Activated B cell treated with CpG ODN at 0.5 μM for 24 hours (primary cell): ENCODE measurements around the gene MTERF2. TPM values are rescaled to one million over a fixed set of nuclear protein-coding genes. Genes with fewer than 3 reads are reported as not detected.
"Not testable (repeated sequence)": the region's sequence is repeated elsewhere in the genome, so short reads cannot be mapped to it uniquely, and the experiment has no call there.

Experiments
- ATAC-seq: fragments of 200-7000 bp; cut with Tn5 transposase; one replicate; pipeline ENCODE4 v1.10.0; 2021; ENCODE audit warnings: low read depth, mild to moderate bottlenecking, moderate library complexity
- CTCF ChIA-PET: fragments of 350-600 bp; sonication (Branson Sonifier 250); formaldehyde crosslinking; loops from one replicate; lab custom pipeline; 2021; ENCODE audit warnings: antibody characterized with exemption; lab: Charles Lee
- POLR2A ChIA-PET: fragments of 350-600 bp; sonication (Branson Sonifier 250); formaldehyde crosslinking; loops from one replicate; lab custom pipeline; 2021; ENCODE audit warnings: antibody characterized with exemption; lab: Charles Lee
- DNase-seq: peaks from one replicate; pipeline ENCODE4 v3.0.0; 2022
- H3K27ac Mint-ChIP-seq: one replicate; pipeline ENCODE4 v1.8.0; 2020; ENCODE audit warnings: mixed read lengths
- H3K27me3 Mint-ChIP-seq: one replicate; pipeline ENCODE4 v1.8.0; 2021; ENCODE audit warnings: mixed read lengths
- H3K36me3 Mint-ChIP-seq: one replicate; pipeline ENCODE4 v1.8.0; 2021; ENCODE audit warnings: low read depth, mixed read lengths
- H3K4me1 Mint-ChIP-seq: one replicate; pipeline ENCODE4 v1.8.0; 2021; ENCODE audit warnings: mixed read lengths
- H3K4me3 Mint-ChIP-seq: one replicate; pipeline ENCODE4 v1.8.0; 2020; ENCODE audit warnings: mild to moderate bottlenecking, mixed read lengths
- H3K9me3 Mint-ChIP-seq: one replicate; pipeline ENCODE4 v1.8.0; 2020; ENCODE audit warnings: mixed read lengths
- intact Hi-C: fragments of 100-400 bp; cut with micrococcal nuclease; formaldehyde crosslinking; loops from one replicate; pipeline ENCODE4 v1.15.1; 2024
- total RNA-seq: library from RNA; stranded (reverse); gene quantifications from 2 replicates; pipeline ENCODE4 v1.2.3, GENCODE V29; 2022
- TF ChIP-seq, protein P1 (sequence below): fragments of 200-600 bp; IDR thresholded peaks from one replicate; pipeline ENCODE4 v1.8.0; 2022; ENCODE audit warnings: antibody characterized with exemption, mild to moderate bottlenecking

MTERF2 gene
- total RNA-seq, 1 donor from 2014 or later, result 9.4 TPM

GRCh38 chr12:107007411-107007810 is 20.5 kb upstream of the MTERF2 start:
- H3K4me3 Mint-ChIP-seq, result no peak overlapping the region
- DNase-seq, result no peak
- CTCF ChIA-PET, result no interaction called here
- H3K27me3 Mint-ChIP-seq, result peaks cover 2% of the 10 kb centered on the region
- no peak overlapping the region for H3K27ac Mint-ChIP-seq
- POLR2A ChIA-PET, result no interaction called here
- ATAC-seq, result no peak
- no peaks in the 10 kb centered on the region for H3K36me3 Mint-ChIP-seq
- TF ChIP-seq, protein P1, sequence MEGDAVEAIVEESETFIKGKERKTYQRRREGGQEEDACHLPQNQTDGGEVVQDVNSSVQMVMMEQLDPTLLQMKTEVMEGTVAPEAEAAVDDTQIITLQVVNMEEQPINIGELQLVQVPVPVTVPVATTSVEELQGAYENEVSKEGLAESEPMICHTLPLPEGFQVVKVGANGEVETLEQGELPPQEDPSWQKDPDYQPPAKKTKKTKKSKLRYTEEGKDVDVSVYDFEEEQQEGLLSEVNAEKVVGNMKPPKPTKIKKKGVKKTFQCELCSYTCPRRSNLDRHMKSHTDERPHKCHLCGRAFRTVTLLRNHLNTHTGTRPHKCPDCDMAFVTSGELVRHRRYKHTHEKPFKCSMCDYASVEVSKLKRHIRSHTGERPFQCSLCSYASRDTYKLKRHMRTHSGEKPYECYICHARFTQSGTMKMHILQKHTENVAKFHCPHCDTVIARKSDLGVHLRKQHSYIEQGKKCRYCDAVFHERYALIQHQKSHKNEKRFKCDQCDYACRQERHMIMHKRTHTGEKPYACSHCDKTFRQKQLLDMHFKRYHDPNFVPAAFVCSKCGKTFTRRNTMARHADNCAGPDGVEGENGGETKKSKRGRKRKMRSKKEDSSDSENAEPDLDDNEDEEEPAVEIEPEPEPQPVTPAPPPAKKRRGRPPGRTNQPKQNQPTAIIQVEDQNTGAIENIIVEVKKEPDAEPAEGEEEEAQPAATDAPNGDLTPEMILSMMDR, result no peak
- intact Hi-C loops, result no loop called here
- H3K4me1 Mint-ChIP-seq, result no peaks in the 10 kb centered on the region
- H3K9me3 Mint-ChIP-seq, result peaks cover 4% of the 10 kb centered on the region

DNA sequence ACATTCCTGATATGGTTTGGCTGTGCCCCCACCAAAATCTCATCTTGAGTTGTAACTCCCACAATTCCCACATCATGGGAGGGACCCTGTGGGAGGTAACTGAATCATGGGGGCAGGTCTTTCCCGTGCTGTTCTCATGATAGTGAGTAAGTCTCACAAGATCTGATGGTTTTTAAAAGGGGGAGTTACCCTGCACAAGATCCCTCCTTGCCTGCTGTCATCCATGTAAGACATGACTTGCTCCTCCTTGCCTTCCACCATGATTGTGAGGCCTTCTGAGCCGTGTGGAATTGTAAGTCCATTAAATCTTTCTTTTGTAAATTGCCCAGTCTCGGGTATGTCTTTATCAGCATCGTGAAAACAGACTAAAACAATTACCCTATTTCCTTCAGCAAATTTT is 15.7 kb upstream of the MTERF2 start:
- H3K27ac Mint-ChIP-seq, H3K9me3 Mint-ChIP-seq, ATAC-seq, DNase-seq, intact Hi-C loops, POLR2A ChIA-PET, H3K27me3 Mint-ChIP-seq, H3K36me3 Mint-ChIP-seq, H3K4me1 Mint-ChIP-seq, CTCF ChIA-PET, H3K4me3 Mint-ChIP-seq: not testable (repeated sequence)

- POLR2A ChIA-PET, result no interaction called here
- CTCF ChIA-PET, result no interaction called here
Observed at GRCh38 chr12:106999446-106999845, 12.5 kb upstream of the MTERF2 start.

DNA sequence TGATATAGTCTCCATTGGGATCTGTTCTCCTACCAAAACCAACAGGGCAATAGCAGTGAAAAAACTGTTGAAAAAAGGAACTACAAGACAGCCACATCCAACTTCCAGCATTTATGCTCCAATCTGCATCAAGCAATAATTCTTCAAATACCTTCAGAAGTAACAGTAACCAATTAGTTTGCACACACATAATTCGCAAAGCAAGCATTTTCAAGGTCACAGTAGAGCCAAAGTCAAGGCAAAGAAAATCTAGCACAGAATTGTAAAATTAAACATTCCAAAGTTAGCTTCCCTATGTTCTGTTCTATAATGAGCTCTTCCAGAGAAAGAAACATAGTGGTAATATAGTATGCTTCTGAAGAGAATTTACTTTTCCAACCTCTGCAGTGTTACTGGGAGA is 11.0 kb upstream of the MTERF2 start:
- POLR2A ChIA-PET, result no interaction called here
- intact Hi-C loops, result no loop called here
- H3K9me3 Mint-ChIP-seq, result peaks cover 5% of the 10 kb centered on the region
- no peaks in the 10 kb centered on the region for H3K4me1 Mint-ChIP-seq
- no peak for DNase-seq
- no peaks in the 10 kb centered on the region for H3K27me3 Mint-ChIP-seq
- H3K36me3 Mint-ChIP-seq, result peaks cover 7% of the 10 kb centered on the region
- CTCF ChIA-PET, result no interaction called here
- TF ChIP-seq, protein P1, result no peak
- no peak overlapping the region for H3K27ac Mint-ChIP-seq
- H3K4me3 Mint-ChIP-seq, result no peak overlapping the region
- no peak for ATAC-seq

More at GRCh38 chr12:106999446-106999845, 12.5 kb upstream of the MTERF2 start:
- no peak for DNase-seq
- no peak for ATAC-seq
- Mint-ChIP-seq H3K36me3 (peaks cover 7% of the 10 kb centered on the region), H3K27me3 (no peaks in the 10 kb centered on the region), H3K4me1 (no peaks in the 10 kb centered on the region), H3K4me3 (no peak overlapping the region), H3K9me3 (peaks cover 5% of the 10 kb centered on the region), H3K27ac (no peak overlapping the region)
- TF ChIP-seq, protein P1, result no peak
- intact Hi-C loops, result no loop called here

GRCh38 chr12:106996102-106996501 is 9.2 kb upstream of the MTERF2 start:
- H3K9me3 Mint-ChIP-seq, H3K27ac Mint-ChIP-seq, intact Hi-C loops, CTCF ChIA-PET, H3K4me3 Mint-ChIP-seq, H3K4me1 Mint-ChIP-seq, DNase-seq, POLR2A ChIA-PET, H3K27me3 Mint-ChIP-seq, ATAC-seq, H3K36me3 Mint-ChIP-seq: not testable (repeated sequence)

DNA sequence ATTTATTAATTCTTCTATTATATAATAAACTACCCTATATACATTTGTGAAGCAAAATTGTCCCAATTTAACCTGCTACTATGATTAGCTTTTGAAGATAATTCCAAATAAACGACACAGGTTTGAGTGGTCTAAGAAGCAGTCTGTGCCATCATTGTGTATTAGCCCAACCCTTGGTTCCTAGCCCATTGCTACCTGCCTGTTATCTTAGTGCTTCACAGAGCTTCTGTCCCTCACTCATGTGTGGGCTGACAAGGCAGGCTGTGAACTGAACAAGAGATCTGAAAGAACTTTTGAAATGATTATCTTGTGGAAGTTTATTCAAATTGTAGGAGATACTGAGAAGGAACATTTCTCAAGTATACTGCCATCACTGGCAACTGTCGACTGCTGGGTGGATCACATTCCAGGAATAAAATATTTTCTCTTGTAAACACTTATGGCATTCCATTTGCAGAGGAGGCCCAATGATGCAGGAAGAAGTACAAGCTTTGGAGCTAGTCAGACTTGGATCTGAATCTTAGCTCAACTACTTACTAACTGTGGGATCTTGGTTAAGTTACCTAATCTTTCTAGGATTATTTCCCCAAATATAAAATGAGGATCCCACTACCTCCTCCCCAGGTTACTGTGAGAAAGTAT is 7.8 kb upstream of the MTERF2 start:
- Mint-ChIP-seq H3K4me1 (no peaks in the 10 kb centered on the region), H3K27me3 (no peaks in the 10 kb centered on the region), H3K4me3 (no peak overlapping the region), H3K36me3 (peaks cover 7% of the 10 kb centered on the region), H3K9me3 (peaks cover 1% of the 10 kb centered on the region), H3K27ac (no peak overlapping the region)
- intact Hi-C loops, result no loop called here
- TF ChIP-seq, protein P1, result no peak
- CTCF ChIA-PET, result no interaction called here
- ATAC-seq (no peak), DNase-seq (no peak)
- POLR2A ChIA-PET, result no interaction called here
